Amniotic stem cell (primary cell): ENCODE measurements around the gene BAK1.
"Not testable (repeated sequence)": the region's sequence is repeated elsewhere in the genome, so short reads cannot be mapped to it uniquely, and the experiment has no call there.

Experiments used
- DNase-seq: peaks from one replicate; lab custom pipeline; 2025; lab: John Stamatoyannopoulos, UW

Gene BAK1

GRCh38 chr6:33551538-33551937 lies 28.5 kb downstream of the BAK1 start:
- DNase-seq, result no peak

GRCh38 chr6:33549896-33550295 lies 30.2 kb downstream of the BAK1 start:
- no peak for DNase-seq

- DNase-seq, result no peak
These were observed 30.9 kb downstream of the BAK1 start for GRCh38 chr6:33549196-33549595.

- DNase-seq, result no peak
These were observed 32.6 kb downstream of the BAK1 start for GRCh38 chr6:33547499-33547898.

GRCh38 chr6:33546766-33547165 lies 33.3 kb downstream of the BAK1 start:
- DNase-seq, result no peak

GRCh38 chr6:33545292-33545691 lies 34.8 kb downstream of the BAK1 start:
- not testable (repeated sequence) for DNase-seq

- no peak for DNase-seq
These were observed 37.0 kb downstream of the BAK1 start for GRCh38 chr6:33543116-33543515.

- no peak for DNase-seq
These were observed 39.3 kb downstream of the BAK1 start for GRCh38 chr6:33540768-33541167.

GRCh38 chr6:33534702-33535101 lies 45.4 kb downstream of the BAK1 start:
- no peak for DNase-seq

GRCh38 chr6:33533163-33533869 lies 46.8 kb downstream of the BAK1 start:
- not testable (repeated sequence) for DNase-seq

GRCh38 chr6:33532431-33532830 lies 47.6 kb downstream of the BAK1 start:
- DNase-seq, result not testable (repeated sequence)

- DNase-seq, result not testable (repeated sequence)
These were observed 49.5 kb downstream of the BAK1 start for GRCh38 chr6:33530617-33531016.
